Keratinocyte (primary cell): ENCODE measurements around the gene PLA2G6. TPM values are rescaled to one million over a fixed set of nuclear protein-coding genes. Genes with fewer than 3 reads are reported as not detected.
"Not testable (repeated sequence)": the region's sequence is repeated elsewhere in the genome, so short reads cannot be mapped to it uniquely, and the experiment has no call there.

Source experiments
- DNase-seq: peaks from one replicate; pipeline ENCODE4 v3.0.0-alpha.2; 2011; ENCODE audit warnings: low read depth, missing footprints, low spot score
- FAIRE-seq: peaks from 2 replicates; lab custom pipeline; 2011; peaks lifted over from hg19 to GRCh38; lab: Jason Lieb, UNC
- H2AFZ ChIP-seq: 2 replicates; pipeline ENCODE4 v1.6.0; 2012; ENCODE audit warnings: low read length, control low read depth, inconsistent platforms; ENCODE audit not compliant: control insufficient read depth
- H3K27ac ChIP-seq: 2 replicates; pipeline ENCODE4 v1.5.1; 2011; ENCODE audit warnings: low read length; ENCODE audit not compliant: control insufficient read depth, insufficient read depth
- H3K27me3 ChIP-seq: 3 replicates; pipeline ENCODE4 v1.6.0; 2011; ENCODE audit warnings: low read length; ENCODE audit not compliant: control insufficient read depth, insufficient read depth; ENCODE audit errors: extremely low read depth
- H3K36me3 ChIP-seq, 2 experiments: 2 replicates in 1 of 2; 3 replicates in 1 of 2; pipeline ENCODE4 v1.5.1; 2011; ENCODE audit warnings: low read length in 2 of 2, mild to moderate bottlenecking in 1 of 2; ENCODE audit not compliant: control insufficient read depth in 2 of 2, insufficient read depth in 2 of 2; ENCODE audit errors: extremely low read depth in 1 of 2
- H3K4me1 ChIP-seq: 3 replicates; pipeline ENCODE4 v1.5.1; 2011; ENCODE audit warnings: low read length; ENCODE audit not compliant: control insufficient read depth, insufficient read depth; ENCODE audit errors: extremely low read depth
- H3K4me2 ChIP-seq: 3 replicates; pipeline ENCODE4 v1.6.0; 2011; ENCODE audit warnings: low read depth, low read length; ENCODE audit not compliant: control insufficient read depth, insufficient read depth; ENCODE audit errors: extremely low read depth
- H3K4me3 ChIP-seq, 3 experiments: fragments of 200-600 bp in 1 of 3; sonication (generic) in 1 of 3; 2 replicates in 2 of 3; 3 replicates in 1 of 3; pipeline ENCODE4 v1.5.1; 2011 to 2016; ENCODE audit warnings: low read length in 3 of 3, mild to moderate bottlenecking in 3 of 3, control low read depth in 2 of 3, inconsistent platforms in 1 of 3, low read depth in 1 of 3, mixed read lengths in 1 of 3, mixed run types in 1 of 3, moderate library complexity in 1 of 3; ENCODE audit not compliant: control insufficient read depth in 2 of 3, insufficient read depth in 2 of 3; ENCODE audit errors: extremely low read depth in 1 of 3
- H3K79me2 ChIP-seq: 2 replicates; pipeline ENCODE4 v1.6.0; 2012; ENCODE audit warnings: low read length; ENCODE audit not compliant: control insufficient read depth, insufficient read depth
- H3K9ac ChIP-seq: 3 replicates; pipeline ENCODE4 v1.6.0; 2011; ENCODE audit warnings: low read length; ENCODE audit not compliant: control insufficient read depth, insufficient read depth; ENCODE audit errors: extremely low read depth
- H3K9me1 ChIP-seq: 3 replicates; pipeline ENCODE4 v1.6.0; 2011; ENCODE audit warnings: low read length; ENCODE audit not compliant: control insufficient read depth, insufficient read depth; ENCODE audit errors: extremely low read depth
- H3K9me3 ChIP-seq: 2 replicates; pipeline ENCODE4 v1.5.1; 2012; ENCODE audit warnings: low read depth, low read length; ENCODE audit not compliant: control insufficient read depth
- H4K20me1 ChIP-seq: 3 replicates; pipeline ENCODE4 v1.6.0; 2011; ENCODE audit warnings: low read length; ENCODE audit not compliant: control insufficient read depth, insufficient read depth; ENCODE audit errors: extremely low read depth
- CTCF ChIP-seq, 3 experiments: IDR thresholded peaks in 1 of 3; conservative IDR thresholded peaks in 1 of 3; optimal IDR thresholded peaks in 1 of 3; 2 replicates in 2 of 3; 3 replicates in 1 of 3; pipeline versions ENCODE3 to v1.5.1; 2011; ENCODE audit warnings: low read length in 3 of 3, mild to moderate bottlenecking in 3 of 3, moderate library complexity in 2 of 3, control low read depth in 1 of 3, inconsistent platforms in 1 of 3; ENCODE audit not compliant: insufficient read depth in 2 of 3; ENCODE audit errors: extremely low read depth in 1 of 3
- EZH2 ChIP-seq: IDR thresholded peaks from one replicate; pipeline ENCODE4 v1.6.1; 2012; ENCODE audit warnings: inconsistent platforms, mild to moderate bottlenecking, low read length, moderate library complexity
- dilution Hi-C: fragments of 300-500 bp; cut with MboI; formaldehyde crosslinking; loops from one replicate; pipeline ENCODE4 v1.7.0; 2020; ENCODE audit warnings: low sequenced_read_pairs; ENCODE audit not compliant: extremely low pct_ligation_motif_present
- polyA plus RNA-seq, 5 experiments: library from polyadenylated mRNA; depleted of rRNA in 3 of 5; stranded (reverse) in 3 of 5; stranded (forward) in 1 of 5; unstranded in 1 of 5; fragments of >200 nt; gene quantifications; 1 replicate in 1 of 5; 2 replicates in 3 of 5; 3 replicates in 1 of 5; pipeline versions ENCODE4 v1.2.1 to v1.2.3, GENCODE V29; 2011 to 2012; ENCODE audit warnings: missing spikeins in 2 of 5, low read depth in 1 of 5, low replicate concordance in 1 of 5

Gene PLA2G6
- polyA plus RNA-seq, 1 donor (not counting 4 experiments of a cell fraction or from before 2014, with no cell fraction given), result 5.2 TPM

GRCh38 chr22:38118182-38118581 is 63.4 kb downstream of the PLA2G6 start:
- H3K27ac ChIP-seq, result no peak overlapping the region
- H3K27me3 ChIP-seq, result no peaks in the 10 kb centered on the region
- H3K9me3 ChIP-seq, result no peaks in the 10 kb centered on the region
- H3K79me2 ChIP-seq, result no peaks in the 10 kb centered on the region
- no peak for TF ChIP-seq EZH2
- TF ChIP-seq CTCF (optimal IDR thresholded peaks at IDR 0.05 in 1 of 3, IDR thresholded peaks at IDR 0.05 in 1 of 3, conservative IDR thresholded peaks at IDR 0.05 in 1 of 3; ENCODE audit: extremely low read depth in 1 of 3, insufficient read depth in 2 of 3, low read length in 3 of 3), result no peak
- no peak overlapping the region for H2AFZ ChIP-seq
- H3K4me3 ChIP-seq, result no peak overlapping the region
- FAIRE-seq (peak; percentile 59), DNase-seq (no peak)
- H3K9me1 ChIP-seq, result no peaks in the 10 kb centered on the region
- H3K4me2 ChIP-seq, result no peak overlapping the region
- peaks cover 0 to 1% of the 10 kb centered on the region in 2 experiments for H3K36me3 ChIP-seq
- dilution Hi-C loops, result no loop called here
- no peak overlapping the region for H3K9ac ChIP-seq
- H3K4me1 ChIP-seq, result peaks cover 17% of the 10 kb centered on the region
- no peaks in the 10 kb centered on the region for H4K20me1 ChIP-seq

- H3K4me1 ChIP-seq, result peaks cover 21% of the 10 kb centered on the region
- DNase-seq, H3K27me3 ChIP-seq, dilution Hi-C loops, H3K4me3 ChIP-seq, FAIRE-seq, H3K36me3 ChIP-seq, H4K20me1 ChIP-seq, H3K9ac ChIP-seq, H3K9me1 ChIP-seq, H3K27ac ChIP-seq, H3K9me3 ChIP-seq, H3K79me2 ChIP-seq, H2AFZ ChIP-seq, H3K4me2 ChIP-seq: not testable (repeated sequence)
Measured at GRCh38 chr22:38117556-38117955, 64.1 kb downstream of the PLA2G6 start.
